OCI-LY7 (cell line): ENCODE measurements around the gene HAS3. TPM values are rescaled to one million over a fixed set of nuclear protein-coding genes. Genes with fewer than 3 reads are reported as not detected.
"Not testable (repeated sequence)": the region's sequence is repeated elsewhere in the genome, so short reads cannot be mapped to it uniquely, and the experiment has no call there.

Experiments used
- BruUV-seq: library from RNA; stranded (reverse); fragments of 400-500 nt; replicated peaks from 2 replicates; lab custom pipeline; 2021; lab: Mats Ljungman, UMichigan
- CTCF ChIA-PET: fragments of 300-600 bp; sonication (Branson Sonifier 250); formaldehyde crosslinking; loops from one replicate; lab custom pipeline; 2022; ENCODE audit warnings: antibody characterized with exemption; ENCODE audit not compliant: unreplicated experiment; lab: Charles Lee
- POLR2A ChIA-PET: fragments of 300-600 bp; sonication (Branson Sonifier 250); formaldehyde crosslinking; loops from one replicate; lab custom pipeline; 2022; ENCODE audit warnings: antibody characterized with exemption; lab: Charles Lee
- DNase-seq: peaks from one replicate; pipeline ENCODE4 v3.0.0-alpha.2; 2015; ENCODE audit warnings: low spot score
- H2AFZ ChIP-seq: fragments of 200-600 bp; sonication (generic), shearing (Covaris generic); 2 replicates; pipeline ENCODE4 v1.6.1; 2014; ENCODE audit warnings: mild to moderate bottlenecking, antibody characterized with exemption, low read length, moderate library complexity
- H3K27ac ChIP-seq: fragments of 200-600 bp; sonication (generic); 2 replicates; pipeline ENCODE4 v1.5.1; 2014; ENCODE audit warnings: mixed run types, low read depth, mild to moderate bottlenecking, moderate library complexity, low read length, inconsistent platforms; ENCODE audit not compliant: poor library complexity, severe bottlenecking
- H3K36me3 ChIP-seq: fragments of 200-600 bp; sonication (generic); 2 replicates; pipeline ENCODE4 v1.6.1; 2014; ENCODE audit warnings: mild to moderate bottlenecking, antibody characterized with exemption, low read length, moderate library complexity, mixed read lengths; ENCODE audit not compliant: insufficient read depth
- H3K4me1 ChIP-seq: fragments of 200-600 bp; sonication (generic); 2 replicates; pipeline ENCODE4 v1.5.1; 2014; ENCODE audit warnings: mild to moderate bottlenecking, low read length; ENCODE audit not compliant: insufficient read depth, poor library complexity, severe bottlenecking
- H3K4me2 ChIP-seq: fragments of 200-600 bp; sonication (generic); 2 replicates; pipeline ENCODE4 v1.6.1; 2014; ENCODE audit warnings: mild to moderate bottlenecking, low read length
- H3K4me3 ChIP-seq: fragments of 200-600 bp; sonication (generic); 2 replicates; pipeline ENCODE4 v1.5.1; 2014; ENCODE audit warnings: mild to moderate bottlenecking, low read depth, low read length; ENCODE audit not compliant: poor library complexity, severe bottlenecking
- H3K79me2 ChIP-seq: fragments of 200-600 bp; sonication (generic); 2 replicates; pipeline ENCODE4 v1.6.1; 2016; ENCODE audit warnings: low read depth, mild to moderate bottlenecking, low read length, moderate library complexity, mixed read lengths; ENCODE audit not compliant: insufficient read depth
- H3K9me2 ChIP-seq: fragments of 200-600 bp; sonication (generic); 2 replicates; pipeline ENCODE4 v1.6.1; 2016; ENCODE audit warnings: mild to moderate bottlenecking, low read length, mixed read lengths; ENCODE audit not compliant: insufficient read depth
- H3K9me3 ChIP-seq: fragments of 200-600 bp; sonication (generic); 2 replicates; pipeline ENCODE4 v1.6.1; 2014; ENCODE audit warnings: mild to moderate bottlenecking, mixed run types, low read length, mixed read lengths
- H4K20me1 ChIP-seq: fragments of 200-600 bp; sonication (generic); 2 replicates; pipeline ENCODE4 v1.6.1; 2014; ENCODE audit warnings: mild to moderate bottlenecking, antibody characterized with exemption, low read length, moderate library complexity, mixed read lengths; ENCODE audit not compliant: insufficient read depth
- CTCF ChIP-seq: fragments of 200-600 bp; sonication (generic); conservative IDR thresholded peaks from 2 replicates; pipeline ENCODE4 v1.5.1; 2014; ENCODE audit warnings: mild to moderate bottlenecking, antibody characterized with exemption, low read length, moderate library complexity, mixed read lengths
- EZH2phosphoT487 ChIP-seq: fragments of 200-600 bp; sonication (generic); IDR thresholded peaks from 2 replicates; pipeline ENCODE4 v1.6.1; 2018; ENCODE audit warnings: low read depth, borderline replicate concordance, mild to moderate bottlenecking, mixed run types, antibody characterized with exemption, low read length, moderate library complexity, mixed read lengths
- intact Hi-C: fragments of 100-400 bp; cut with micrococcal nuclease; formaldehyde crosslinking; loops from one replicate; pipeline ENCODE4 v1.10.0; 2022; ENCODE audit not compliant: unreplicated experiment
- total RNA-seq, 2 experiments: library from RNA; depleted of rRNA in 1 of 2; stranded (reverse); fragments of >200 nt in 1 of 2; shearing (Covaris generic) in 1 of 2; gene quantifications; 2 replicates each; pipeline ENCODE4 v1.2.3, GENCODE V29; 2014 to 2022

The HAS3 gene
- total RNA-seq, 2 experiments from 2014 or later = 0.09 to 0.29 TPM

GRCh38 chr16:69145658-69146057 is 40.2 kb downstream of the HAS3 start:
- Histone ChIP-seq H3K9me3 (no peaks in the 10 kb centered on the region), H3K79me2 (peaks cover 6% of the 10 kb centered on the region; the same call in 1 of the 2 replicates), H4K20me1 (no peaks in the 10 kb centered on the region), H3K4me1 (no peaks in the 10 kb centered on the region), H3K9me2 (no peaks in the 10 kb centered on the region), H3K36me3 (peaks cover 88% of the 10 kb centered on the region), H3K4me2 (no peak overlapping the region), H3K4me3 (no peak overlapping the region), H2AFZ (no peak overlapping the region), H3K27ac (no peak overlapping the region)
- intact Hi-C loops = no loop called here
- ChIA-PET POLR2A (interaction anchor here (0.7 to 1.2 kb wide), 3 partner anchors 12 to 140 kb away, joined by 3 to 7 read pairs (median 4); no protein-coding TSS in a partner anchor), CTCF (no interaction called here)
- no peak for TF ChIP-seq EZH2phosphoT487
- no peak for TF ChIP-seq CTCF
- BruUV-seq = no TSS peak
- no peak for DNase-seq

- DNase-seq, BruUV-seq, H3K4me1 ChIP-seq, H4K20me1 ChIP-seq, H3K9me2 ChIP-seq, H3K9me3 ChIP-seq, H2AFZ ChIP-seq, H3K4me2 ChIP-seq, H3K27ac ChIP-seq, H3K4me3 ChIP-seq, CTCF ChIA-PET, H3K79me2 ChIP-seq: not testable (repeated sequence)
- intact Hi-C loops = loop anchor here (1.0 kb wide), 1 partner anchor 138 kb away; no protein-coding TSS in a partner anchor
- POLR2A ChIA-PET = interaction anchor here (0.6 to 0.9 kb wide), 4 partner anchors 18 to 138 kb away, joined by 3 to 5 read pairs (median 4); no protein-coding TSS in a partner anchor
- H3K36me3 ChIP-seq = peaks cover 88% of the 10 kb centered on the region
Measured at GRCh38 chr16:69149621-69150020, 44.2 kb downstream of the HAS3 start.

- ChIA-PET POLR2A (interaction anchor here (0.6 to 1.5 kb wide), 5 partner anchors 17 to 327 kb away, joined by 3 to 6 read pairs (median 5); partner anchors contain the start of genes CHTF8 and UTP4), CTCF (no interaction called here)
- H2AFZ ChIP-seq = no peak overlapping the region
- no peaks in the 10 kb centered on the region for H3K9me2 ChIP-seq
- peaks cover 89% of the 10 kb centered on the region for H3K36me3 ChIP-seq
- no peaks in the 10 kb centered on the region for H3K9me3 ChIP-seq
- peak; percentile 74 for DNase-seq
- peaks cover 6% of the 10 kb centered on the region; the same call in 1 of the 2 replicates for H3K79me2 ChIP-seq
- H3K27ac ChIP-seq = no peak overlapping the region
- TF ChIP-seq CTCF (peak; percentile 92), EZH2phosphoT487 (no peak)
- H3K4me3 ChIP-seq = no peak overlapping the region
- no peaks in the 10 kb centered on the region for H4K20me1 ChIP-seq
- BruUV-seq = no TSS peak
- no peak overlapping the region for H3K4me2 ChIP-seq
- H3K4me1 ChIP-seq = no peaks in the 10 kb centered on the region
- intact Hi-C loops = loop anchor here (1.0 kb wide), 1 partner anchor 137 kb away; no protein-coding TSS in a partner anchor
Measured at GRCh38 chr16:69150146-69150865, 44.9 kb downstream of the HAS3 start.
